HG03175 (cell line): ENCODE data around the gene PTPRN2.
"Not testable (repeated sequence)": the region's sequence is repeated elsewhere in the genome, so short reads cannot be mapped to it uniquely, and the experiment has no call there.

ENCODE experiments used
- ATAC-seq: cut with Tn5 transposase; IDR thresholded peaks from one replicate; pipeline ENCODE4 v1.9.1; 2021; ENCODE audit warnings: mild to moderate bottlenecking, moderate library complexity; ENCODE audit not compliant: unreplicated experiment

The PTPRN2 gene

DNA sequence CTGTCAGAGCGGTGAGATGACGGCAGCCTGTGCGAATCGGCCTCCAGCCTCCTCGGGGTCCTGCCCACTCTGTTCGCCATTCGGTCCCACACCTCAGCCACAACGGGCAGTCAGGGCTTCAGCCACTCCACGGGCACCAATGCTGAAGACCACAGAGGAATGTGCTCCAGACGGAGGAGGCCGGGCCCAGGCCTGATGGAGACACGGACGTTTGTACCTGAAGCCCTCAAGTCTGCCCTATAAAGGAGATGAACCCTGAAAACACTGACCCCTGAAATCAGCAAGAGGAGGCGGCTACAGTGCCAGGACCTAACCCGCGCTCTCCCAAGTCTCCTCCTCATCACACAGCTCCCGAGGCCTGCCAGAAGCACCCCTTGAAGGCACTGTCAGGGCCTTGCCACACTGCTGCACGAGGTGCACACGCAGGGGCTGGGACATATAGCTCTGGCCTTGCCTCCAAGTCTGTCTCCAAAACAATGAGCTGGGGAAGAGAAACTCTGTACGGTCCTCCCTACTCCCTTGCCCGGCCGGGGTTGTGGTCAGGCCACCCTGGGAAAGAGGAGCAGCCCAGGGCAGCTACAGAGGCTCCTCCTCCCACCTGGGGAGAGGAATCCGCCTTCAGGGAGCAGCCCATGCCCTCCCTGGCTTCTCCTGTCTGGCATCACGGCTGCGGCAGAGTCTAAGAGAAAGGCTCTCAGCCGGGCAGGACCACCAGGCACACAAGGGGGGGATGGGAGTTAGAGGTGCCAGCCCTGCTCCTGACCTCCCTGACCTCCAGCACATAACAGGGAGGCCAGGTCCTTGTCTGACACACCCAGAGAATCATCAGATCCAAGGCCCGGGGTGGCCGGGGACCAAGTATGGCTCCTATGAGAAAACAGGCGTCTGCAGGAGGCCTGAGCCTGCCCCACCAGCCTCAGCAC lies 310.1 kb downstream of the PTPRN2 start:
- no peak for ATAC-seq

DNA sequence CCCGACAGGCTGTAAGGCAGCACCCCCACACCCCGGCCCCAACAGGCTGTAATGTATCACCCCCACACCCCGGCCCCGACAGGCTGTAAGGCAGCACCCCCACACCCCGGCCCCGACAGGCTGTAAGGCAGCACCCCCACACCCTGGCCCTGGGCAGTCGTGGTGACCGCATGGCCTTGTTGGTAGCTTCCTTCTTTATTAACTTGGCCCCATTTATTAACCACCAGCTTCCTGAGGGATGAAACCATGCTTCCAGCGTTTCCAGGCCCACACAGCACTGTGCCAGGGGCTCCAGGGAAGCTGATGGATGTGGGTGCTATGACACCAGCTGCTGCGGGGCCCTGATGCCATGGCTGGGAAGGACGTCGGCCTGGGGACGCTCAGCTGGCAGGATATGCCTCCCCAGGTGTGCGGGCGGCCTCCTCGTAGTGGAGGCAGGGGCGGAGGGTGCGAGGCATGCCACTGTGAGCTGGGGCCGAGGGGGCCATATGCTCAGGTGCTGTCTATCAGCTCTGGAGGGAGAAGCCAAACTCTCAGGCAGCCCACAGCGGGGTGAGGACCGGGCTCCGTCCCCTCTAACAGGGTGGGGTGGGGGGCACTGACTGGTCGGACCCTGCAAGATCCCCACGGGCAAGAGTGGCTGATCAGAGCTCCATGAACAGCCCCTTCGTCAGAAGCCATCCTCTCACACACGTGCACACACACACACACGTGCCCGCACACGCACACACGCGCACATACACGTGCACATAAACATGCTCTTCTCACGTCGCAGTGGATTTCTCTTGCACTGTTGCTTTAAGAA lies 311.0 kb downstream of the PTPRN2 start:
- no peak for ATAC-seq

- ATAC-seq: no peak
Measured at GRCh38 chr7:158275711-158276413, 311.8 kb downstream of the PTPRN2 start.

DNA sequence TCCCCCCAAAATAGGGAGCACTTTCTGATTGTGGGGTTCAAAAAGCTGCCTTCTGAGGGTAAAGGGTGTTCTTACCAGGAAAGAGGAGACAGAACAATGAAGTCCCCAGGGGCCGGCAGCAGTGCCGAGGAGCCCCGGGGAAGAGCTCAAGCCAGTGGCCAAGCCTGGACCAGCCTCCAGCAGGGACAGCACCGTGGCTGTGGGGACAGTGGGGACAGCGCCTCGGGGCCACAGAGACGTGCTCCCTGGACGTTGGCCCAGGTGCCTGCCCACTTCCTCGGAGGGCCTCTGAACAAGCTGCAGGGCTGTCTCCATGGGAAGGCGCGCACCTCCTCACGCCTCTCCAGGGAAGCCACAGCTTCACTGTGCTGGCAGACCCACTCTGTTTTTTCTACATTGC lies 312.6 kb downstream of the PTPRN2 start:
- ATAC-seq: no peak

GRCh38 chr7:158274404-158274811 lies 313.2 kb downstream of the PTPRN2 start:
- ATAC-seq: no peak

DNA sequence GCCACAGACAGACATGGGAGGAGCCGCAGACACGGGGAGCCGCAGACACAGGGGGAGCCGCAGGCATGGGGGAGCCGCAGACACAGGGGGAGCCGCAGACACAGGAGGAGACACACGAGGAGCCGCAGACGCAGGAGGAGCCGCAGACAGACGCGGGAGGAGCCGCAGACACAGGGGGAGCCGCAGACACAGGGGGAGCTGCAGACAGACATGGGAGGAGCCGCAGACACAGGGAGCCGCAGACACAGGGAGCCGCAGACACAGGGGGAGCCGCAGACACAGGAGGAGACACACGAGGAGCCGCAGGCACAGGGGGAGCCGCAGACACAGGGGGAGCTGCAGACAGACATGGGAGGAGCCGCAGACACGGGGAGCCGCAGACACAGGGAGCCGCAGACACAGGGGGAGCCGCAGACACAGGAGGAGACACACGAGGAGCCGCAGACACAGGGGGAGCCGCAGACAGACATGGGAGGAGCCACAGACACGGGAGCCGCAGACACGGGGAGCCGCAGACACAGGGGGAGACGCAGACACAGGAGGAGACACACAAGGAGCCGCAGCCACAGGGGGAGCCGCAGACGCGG lies 313.8 kb downstream of the PTPRN2 start:
- ATAC-seq: not testable (repeated sequence)

GRCh38 chr7:158273138-158273651 lies 314.4 kb downstream of the PTPRN2 start:
- no peak for ATAC-seq

GRCh38 chr7:158272509-158273137 lies 315.0 kb downstream of the PTPRN2 start:
- ATAC-seq: no peak

DNA sequence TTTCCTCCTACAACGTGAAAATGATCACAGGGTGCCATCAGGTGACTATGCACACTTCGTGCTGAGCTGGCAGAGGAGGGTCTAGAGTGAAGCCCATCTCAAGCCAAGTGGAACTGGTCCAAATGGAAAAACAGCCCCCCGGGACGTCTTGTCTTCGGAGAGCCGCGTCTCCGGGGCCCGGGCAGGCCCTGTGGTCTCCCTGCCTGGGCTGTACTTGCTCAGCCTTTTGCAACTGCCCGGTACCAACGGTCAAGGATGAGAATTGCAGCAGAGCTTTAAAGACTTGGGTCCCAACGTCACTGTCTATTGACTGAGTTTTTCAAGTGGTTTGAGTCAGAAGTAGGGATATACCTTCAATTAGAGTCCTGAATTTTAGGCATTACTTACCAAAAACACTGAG lies 315.5 kb downstream of the PTPRN2 start:
- no peak for ATAC-seq

DNA sequence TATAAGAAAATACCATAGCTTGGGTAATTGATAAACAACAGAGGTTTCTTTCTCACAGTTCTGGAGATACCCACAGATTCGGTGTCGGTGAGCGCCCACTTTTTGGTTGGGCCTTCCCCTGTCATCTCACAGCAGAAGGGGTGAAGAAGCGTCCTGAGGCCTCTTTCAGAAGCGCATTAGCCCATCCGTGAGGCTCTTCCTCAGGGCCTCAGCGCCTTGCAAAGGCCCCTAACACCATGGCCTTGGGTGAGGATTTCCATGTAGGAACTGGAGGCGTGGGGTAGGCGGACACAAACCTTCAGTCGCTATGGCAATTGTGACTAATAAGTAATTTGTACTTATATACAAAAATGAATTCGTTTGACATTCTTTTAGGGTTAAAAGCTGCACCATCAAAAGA lies 316.0 kb downstream of the PTPRN2 start:
- no peak for ATAC-seq

DNA sequence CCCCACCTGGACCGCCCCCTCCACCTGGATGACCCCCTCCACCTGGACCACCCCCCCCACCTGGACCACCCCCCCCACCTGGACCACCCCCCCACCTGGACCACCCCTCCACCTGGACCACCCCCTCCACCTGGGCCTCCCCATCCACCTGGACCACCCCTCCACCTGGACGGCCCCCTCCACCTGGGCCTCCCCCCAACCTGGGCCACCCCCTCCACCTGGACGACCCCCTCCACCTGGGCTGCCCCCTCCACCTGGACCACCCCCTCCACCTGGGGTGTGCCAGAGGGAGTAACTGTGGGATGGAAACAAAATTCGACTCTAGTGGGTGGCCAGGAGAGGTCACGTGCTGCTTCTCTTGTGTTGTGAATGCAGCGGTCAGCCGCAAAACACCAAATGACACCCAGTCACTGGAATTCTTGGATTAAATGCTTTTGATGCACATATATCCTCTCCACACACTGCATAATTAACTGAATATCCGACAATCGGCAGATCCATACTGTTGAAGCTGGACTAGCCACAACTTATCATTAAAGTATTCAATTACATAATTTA lies 316.7 kb downstream of the PTPRN2 start:
- ATAC-seq: no peak

DNA sequence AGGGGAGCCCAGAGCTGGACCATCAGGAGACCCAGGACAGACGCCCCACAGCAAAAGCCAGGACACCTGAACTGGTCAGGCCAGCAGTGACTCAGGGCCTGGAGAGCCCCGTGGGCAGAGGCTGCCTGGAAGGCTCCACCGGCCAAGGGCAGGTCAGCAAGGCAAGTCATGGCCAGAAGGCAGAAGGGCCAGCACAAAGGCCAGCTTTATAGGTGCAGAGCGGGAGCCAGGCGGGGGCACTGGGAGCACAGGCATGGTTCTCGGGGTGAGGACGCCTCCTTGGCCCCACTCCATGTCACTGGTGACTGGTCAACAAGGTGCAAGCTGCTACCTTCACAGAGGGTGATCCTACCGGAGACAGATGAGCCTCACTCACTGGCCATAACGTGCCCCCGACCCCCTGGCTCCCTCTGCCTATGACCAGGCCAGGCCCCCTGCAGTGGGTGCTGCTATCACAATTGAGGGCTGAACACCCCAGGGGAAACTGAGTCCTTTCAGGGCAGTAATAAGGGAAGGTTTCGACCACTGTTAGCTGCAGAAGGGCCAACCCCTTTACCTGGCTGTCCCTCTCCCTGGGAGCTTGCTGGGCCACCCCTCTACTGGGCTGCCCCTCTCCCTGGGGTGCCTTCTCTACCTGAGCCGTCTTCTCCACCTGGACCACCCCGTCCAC lies 317.4 kb downstream of the PTPRN2 start:
- ATAC-seq: no peak

GRCh38 chr7:158268816-158269535 lies 318.6 kb downstream of the PTPRN2 start:
- ATAC-seq: no peak

DNA sequence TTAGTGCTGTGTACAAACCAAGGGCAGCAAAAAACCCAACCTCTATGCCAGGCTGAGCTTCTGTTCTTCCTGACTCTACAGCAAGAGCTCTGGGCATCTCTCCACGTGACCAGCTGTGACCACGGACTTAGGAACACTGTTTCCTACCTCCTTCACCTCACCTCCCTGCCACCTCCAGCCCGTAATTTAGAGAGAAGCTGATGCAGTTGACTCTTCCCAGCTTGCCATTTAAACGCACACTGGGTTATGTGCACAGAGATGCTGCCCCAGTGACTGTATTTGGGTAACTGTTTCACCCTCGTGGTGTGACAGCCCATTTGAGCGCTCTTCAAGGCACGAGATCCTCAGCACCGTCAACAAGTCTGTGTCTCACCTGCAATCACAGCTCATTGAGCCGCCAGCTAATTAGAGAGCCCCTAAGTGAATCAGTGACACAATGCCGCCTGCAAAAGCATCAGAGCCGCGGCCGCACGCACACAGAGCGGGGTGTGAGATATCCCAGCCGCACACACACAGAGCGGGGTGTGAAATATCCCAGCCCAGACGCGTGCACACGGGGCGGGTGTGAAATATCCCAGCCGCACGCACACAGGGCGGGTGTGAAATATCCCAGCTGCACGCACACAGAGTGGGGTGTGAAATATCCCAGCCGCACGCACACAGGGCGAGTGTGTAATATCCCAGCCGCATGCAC lies 319.7 kb downstream of the PTPRN2 start:
- ATAC-seq: no peak

GRCh38 chr7:158266817-158267741 lies 320.5 kb downstream of the PTPRN2 start:
- ATAC-seq: no peak

DNA sequence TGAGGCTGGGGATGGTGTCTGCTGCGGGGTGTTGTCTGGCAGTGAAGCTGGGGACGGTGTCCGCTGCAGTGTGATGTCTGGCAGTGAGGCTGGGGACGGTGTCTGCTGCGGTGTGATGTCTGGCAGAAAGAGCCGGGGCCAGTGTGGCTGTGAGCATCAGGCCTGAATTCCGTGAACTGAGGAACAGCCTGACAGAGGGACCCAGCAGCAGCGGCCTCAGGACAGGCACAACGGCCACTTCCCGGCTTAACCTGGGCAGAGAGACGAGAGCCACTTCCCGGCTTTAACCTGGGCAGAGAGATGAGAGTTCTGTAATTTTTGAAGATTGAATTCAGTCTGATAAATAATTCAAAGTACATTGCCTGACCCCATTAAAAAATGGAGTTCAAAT lies 321.2 kb downstream of the PTPRN2 start:
- no peak for ATAC-seq

DNA sequence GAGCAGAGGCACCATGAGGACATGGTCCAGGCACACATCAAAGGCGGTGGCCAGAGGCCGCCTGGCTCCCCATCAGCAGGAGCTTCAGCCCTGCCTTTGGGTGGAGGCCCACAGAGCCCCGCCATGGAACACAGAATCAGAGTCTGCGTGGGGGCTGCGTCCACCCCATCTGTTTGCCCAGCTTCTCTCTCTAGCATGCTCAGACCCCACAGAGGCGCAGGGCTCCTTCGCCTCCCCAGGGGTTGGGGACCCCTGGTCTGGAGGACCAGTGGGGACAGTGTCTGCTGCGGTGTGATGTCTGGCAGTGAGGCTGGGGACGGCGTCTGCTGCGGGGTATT lies 321.9 kb downstream of the PTPRN2 start:
- no peak for ATAC-seq
